Sciatic nerve (tissue), 2 donors: Measurements from ENCODE around the gene SPACA5. TPM values are rescaled to one million over a fixed set of nuclear protein-coding genes. Genes with fewer than 3 reads are reported as not detected.
"Not testable (repeated sequence)": the region's sequence is repeated elsewhere in the genome, so short reads cannot be mapped to it uniquely, and the experiment has no call there.

Experiments
- ATAC-seq: fragments of 200-7000 bp; cut with Tn5 transposase; one replicate; pipeline ENCODE4 v1.9.1; 2020; ENCODE audit warnings: mild to moderate bottlenecking, moderate library complexity
- DNase-seq: peaks from one replicate; pipeline ENCODE4 v3.0.0-alpha.2; 2020; ENCODE audit warnings: low spot score
- intact Hi-C: fragments of 100-400 bp; cut with DNase I; formaldehyde crosslinking; loops from one replicate; pipeline ENCODE4 v1.14.2; 2022
- total RNA-seq: library from RNA; stranded (reverse); fragmentation: NEBNext Ultra II Directional; extraction: Animal tissue kit (Norgen Biotek cat#: 25700); gene quantifications from one replicate; pipeline ENCODE4 v1.2.1, GENCODE V29; 2021
- donor health status: DM: no; HTN: no; CAD: no.
- donor health status: DM: no; HTN: no; CAD: no.

The SPACA5 gene
- total RNA-seq, 1 donor from 2014 or later, result not detected

GRCh38 chrX:48019892-48020291 lies 13.1 kb downstream of the SPACA5 start:
- DNase-seq, ATAC-seq, intact Hi-C loops: not testable (repeated sequence)

GRCh38 chrX:48020472-48020871 lies 13.7 kb downstream of the SPACA5 start:
- intact Hi-C loops, ATAC-seq, DNase-seq: not testable (repeated sequence)

- intact Hi-C loops, result no loop called here
- ATAC-seq (peak; percentile 90), DNase-seq (peak; percentile 78)
Observed at GRCh38 chrX:48021026-48021900, 14.5 kb downstream of the SPACA5 start.

- ATAC-seq (no peak), DNase-seq (no peak)
- intact Hi-C loops, result no loop called here
Observed at GRCh38 chrX:48022100-48022499, 15.3 kb downstream of the SPACA5 start.

GRCh38 chrX:48022738-48023137 lies 15.9 kb downstream of the SPACA5 start:
- intact Hi-C loops, result no loop called here
- ATAC-seq (no peak), DNase-seq (no peak)

GRCh38 chrX:48025561-48025960 lies 18.8 kb downstream of the SPACA5 start:
- DNase-seq, result no peak
- ATAC-seq, result peak; percentile 68
- intact Hi-C loops, result no loop called here

GRCh38 chrX:48027545-48027944 lies 20.8 kb downstream of the SPACA5 start:
- ATAC-seq, DNase-seq, intact Hi-C loops: not testable (repeated sequence)

GRCh38 chrX:48028091-48028490 lies 21.3 kb downstream of the SPACA5 start:
- ATAC-seq (no peak), DNase-seq (no peak)
- intact Hi-C loops, result no loop called here

GRCh38 chrX:48030237-48030636 lies 23.4 kb downstream of the SPACA5 start:
- ATAC-seq, result no peak
- no peak for DNase-seq
- intact Hi-C loops, result loop anchor here (10.0 kb wide), 1 partner anchor 145 kb away; no protein-coding TSS in a partner anchor

GRCh38 chrX:48030641-48031173 lies 23.9 kb downstream of the SPACA5 start:
- ATAC-seq, DNase-seq: not testable (repeated sequence)
- intact Hi-C loops, result loop anchor here (10.0 kb wide), 1 partner anchor 146 kb away; no protein-coding TSS in a partner anchor

GRCh38 chrX:48035891-48036290 lies 29.1 kb downstream of the SPACA5 start:
- ATAC-seq (no peak), DNase-seq (no peak)
- intact Hi-C loops, result loop anchor here (10.0 kb wide), 1 partner anchor 151 kb away; no protein-coding TSS in a partner anchor

- intact Hi-C loops, result no loop called here
- DNase-seq (no peak), ATAC-seq (no peak)
Observed at GRCh38 chrX:48043056-48043455, 36.3 kb downstream of the SPACA5 start.

GRCh38 chrX:48045410-48046311 lies 38.9 kb downstream of the SPACA5 start:
- intact Hi-C loops, result no loop called here
- ATAC-seq, result peak; percentile 90
- peak; percentile 78 for DNase-seq

GRCh38 chrX:48046846-48047245 lies 40.1 kb downstream of the SPACA5 start:
- DNase-seq (no peak), ATAC-seq (no peak)
- intact Hi-C loops, result no loop called here

GRCh38 chrX:48058621-48059295 lies 52.0 kb downstream of the SPACA5 start:
- intact Hi-C loops, result no loop called here
- no peak for DNase-seq
- ATAC-seq, result no peak

GRCh38 chrX:48059296-48059639 lies 52.5 kb downstream of the SPACA5 start:
- DNase-seq (no peak), ATAC-seq (no peak)
- intact Hi-C loops, result no loop called here
